Mesendoderm (in vitro differentiated cells): ENCODE measurements around the gene APMAP.

Source experiments
- DNase-seq: peaks from one replicate; pipeline ENCODE4 v3.0.0; 2013
- H2AK5ac ChIP-seq: 2 replicates; pipeline ENCODE4 v1.6.1; 2013; ENCODE audit warnings: low read length, inconsistent platforms
- H2BK120ac ChIP-seq: 2 replicates; pipeline ENCODE4 v1.6.1; 2013; ENCODE audit warnings: low read depth, mild to moderate bottlenecking, low read length, moderate library complexity, mixed read lengths
- H2BK15ac ChIP-seq: replicated peaks from 2 replicates; pipeline ENCODE4 v1.6.1; 2013; ENCODE audit warnings: low read depth, mild to moderate bottlenecking, moderate library complexity
- H2BK5ac ChIP-seq: 2 replicates; pipeline ENCODE4 v1.6.1; 2013; ENCODE audit warnings: low read length, inconsistent platforms
- H3K18ac ChIP-seq: 2 replicates; pipeline ENCODE4 v1.6.1; 2013; ENCODE audit warnings: mild to moderate bottlenecking, low read length, mixed read lengths
- H3K23ac ChIP-seq: one replicate; pipeline ENCODE4 v1.6.1; 2013; ENCODE audit warnings: low read length
- H3K27ac ChIP-seq: 2 replicates; pipeline ENCODE4 v1.5.1; 2013; ENCODE audit warnings: low read depth, mild to moderate bottlenecking, inconsistent platforms, low read length, moderate library complexity
- H3K27me3 ChIP-seq: 2 replicates; pipeline ENCODE4 v1.6.1; 2013; ENCODE audit warnings: low read length, control low read depth, mild to moderate bottlenecking, inconsistent platforms; ENCODE audit not compliant: insufficient read depth, poor library complexity
- H3K36me3 ChIP-seq: 2 replicates; pipeline ENCODE4 v1.6.1; 2013; ENCODE audit warnings: low read length, inconsistent platforms; ENCODE audit not compliant: control insufficient read depth, insufficient read depth
- H3K4ac ChIP-seq: one replicate; pipeline ENCODE4 v1.6.1; 2013; ENCODE audit warnings: low read depth, mild to moderate bottlenecking, low read length, moderate library complexity
- H3K4me1 ChIP-seq: 2 replicates; pipeline ENCODE4 v1.6.1; 2013; ENCODE audit warnings: low read depth, low read length, inconsistent platforms; ENCODE audit not compliant: control insufficient read depth
- H3K4me2 ChIP-seq: 2 replicates; pipeline ENCODE4 v1.6.1; 2013; ENCODE audit warnings: low read length
- H3K4me3 ChIP-seq: 2 replicates; pipeline ENCODE4 v1.5.1; 2013; ENCODE audit warnings: mild to moderate bottlenecking, low read length
- H3K56ac ChIP-seq: one replicate; pipeline ENCODE4 v1.6.1; 2013; ENCODE audit warnings: low read length
- H3K79me1 ChIP-seq: 2 replicates; pipeline ENCODE4 v1.6.1; 2013; ENCODE audit warnings: low read length, inconsistent platforms
- H3K79me2 ChIP-seq: 2 replicates; pipeline ENCODE4 v1.6.1; 2013; ENCODE audit warnings: mild to moderate bottlenecking, low read length; ENCODE audit not compliant: control insufficient read depth, insufficient read depth
- H3K9ac ChIP-seq: 2 replicates; pipeline ENCODE4 v1.6.1; 2013; ENCODE audit warnings: low read length, inconsistent platforms
- H4K5ac ChIP-seq: one replicate; pipeline ENCODE4 v1.6.1; 2013; ENCODE audit warnings: low read length
- H4K8ac ChIP-seq: one replicate; pipeline ENCODE4 v1.6.1; 2013; ENCODE audit warnings: low read depth, mild to moderate bottlenecking, control low read depth, low read length, moderate library complexity
- WGBS: extraction: QIAGEN DNeasy Blood & Tissue Kit; methylation state at CpG from one replicate; pipeline ENCODE4 v1.1.7; 2013; ENCODE audit warnings: low lambda C conversion rate, missing lambda C conversion rate; ENCODE audit not compliant: insufficient coverage; ENCODE audit errors: extremely low coverage; 5-methylcytosine and 5-hydroxymethylcytosine counted together

APMAP gene

GRCh38 chr20:25018425-25018824 lies 25.9 kb upstream of the APMAP start:
- no peak overlapping the region for H3K18ac ChIP-seq
- H3K4me3 ChIP-seq, result no peak overlapping the region
- no peak overlapping the region for H4K8ac ChIP-seq
- H3K23ac ChIP-seq, result no peak overlapping the region
- H3K9ac ChIP-seq, result no peak overlapping the region
- H3K4ac ChIP-seq, result no peak overlapping the region
- no peak overlapping the region for H2BK15ac ChIP-seq
- H3K36me3 ChIP-seq, result no peaks in the 10 kb centered on the region
- no peak overlapping the region for H3K27ac ChIP-seq
- H2BK120ac ChIP-seq, result no peak overlapping the region
- no peaks in the 10 kb centered on the region for H3K79me1 ChIP-seq
- no peak overlapping the region for H3K4me2 ChIP-seq
- H2AK5ac ChIP-seq, result no peak overlapping the region
- WGBS, result no CpG with 5 or more reads among the region's 2 CpGs
- no peak overlapping the region for H2BK5ac ChIP-seq
- peaks cover 3% of the 10 kb centered on the region for H3K4me1 ChIP-seq
- no peaks in the 10 kb centered on the region for H3K79me2 ChIP-seq
- no peak overlapping the region for H4K5ac ChIP-seq
- H3K27me3 ChIP-seq, result no peaks in the 10 kb centered on the region
- no peak for DNase-seq
- H3K56ac ChIP-seq, result no peak overlapping the region

- H2BK5ac ChIP-seq, result no peak overlapping the region
- no peak overlapping the region for H3K23ac ChIP-seq
- H2AK5ac ChIP-seq, result no peak overlapping the region
- H3K27ac ChIP-seq, result no peak overlapping the region
- H3K56ac ChIP-seq, result no peak overlapping the region
- no peaks in the 10 kb centered on the region for H3K36me3 ChIP-seq
- WGBS, result no CpG with 5 or more reads among the region's 14 CpGs
- H3K4me2 ChIP-seq, result no peak overlapping the region
- H3K79me2 ChIP-seq, result no peaks in the 10 kb centered on the region
- H3K4ac ChIP-seq, result no peak overlapping the region
- H3K18ac ChIP-seq, result no peak overlapping the region
- no peak overlapping the region for H3K9ac ChIP-seq
- no peak overlapping the region for H2BK15ac ChIP-seq
- H3K4me3 ChIP-seq, result no peak overlapping the region
- H3K4me1 ChIP-seq, result peaks cover 3% of the 10 kb centered on the region
- H3K79me1 ChIP-seq, result no peaks in the 10 kb centered on the region
- H4K8ac ChIP-seq, result no peak overlapping the region
- no peak overlapping the region for H4K5ac ChIP-seq
- peak; percentile 70 for DNase-seq
- no peaks in the 10 kb centered on the region for H3K27me3 ChIP-seq
- no peak overlapping the region for H2BK120ac ChIP-seq
Observed at GRCh38 chr20:25017257-25017803, 24.8 kb upstream of the APMAP start.

- H4K8ac ChIP-seq, result no peak overlapping the region
- no peak overlapping the region for H3K4me2 ChIP-seq
- no peak for DNase-seq
- no peak overlapping the region for H3K18ac ChIP-seq
- H3K27me3 ChIP-seq, result no peaks in the 10 kb centered on the region
- H3K79me2 ChIP-seq, result no peaks in the 10 kb centered on the region
- no peak overlapping the region for H2BK5ac ChIP-seq
- WGBS, result no CpG with 5 or more reads among the region's 11 CpGs
- no peak overlapping the region for H3K9ac ChIP-seq
- no peak overlapping the region for H4K5ac ChIP-seq
- no peak overlapping the region for H3K27ac ChIP-seq
- H3K23ac ChIP-seq, result no peak overlapping the region
- no peak overlapping the region for H2AK5ac ChIP-seq
- H3K4ac ChIP-seq, result no peak overlapping the region
- H3K36me3 ChIP-seq, result no peaks in the 10 kb centered on the region
- H3K4me1 ChIP-seq, result peaks cover 3% of the 10 kb centered on the region
- peak overlapping the region; percentile 25 for H3K56ac ChIP-seq
- no peak overlapping the region for H2BK120ac ChIP-seq
- no peaks in the 10 kb centered on the region for H3K79me1 ChIP-seq
- H3K4me3 ChIP-seq, result no peak overlapping the region
- H2BK15ac ChIP-seq, result no peak overlapping the region
Observed at GRCh38 chr20:25016471-25016870, 23.9 kb upstream of the APMAP start.

GRCh38 chr20:25015986-25016385 lies 23.4 kb upstream of the APMAP start:
- Histone ChIP-seq H3K4me3 (no peak overlapping the region), H3K23ac (no peak overlapping the region), H2BK120ac (no peak overlapping the region), H3K79me1 (no peaks in the 10 kb centered on the region), H4K8ac (no peak overlapping the region), H3K18ac (no peak overlapping the region), H3K56ac (no peak overlapping the region), H3K79me2 (no peaks in the 10 kb centered on the region), H2BK5ac (no peak overlapping the region), H3K4me1 (peaks cover 3% of the 10 kb centered on the region), H3K4me2 (no peak overlapping the region), H3K27ac (no peak overlapping the region), H2AK5ac (no peak overlapping the region), H3K27me3 (no peaks in the 10 kb centered on the region), H3K9ac (no peak overlapping the region), H2BK15ac (no peak overlapping the region), H3K36me3 (no peaks in the 10 kb centered on the region), H4K5ac (no peak overlapping the region), H3K4ac (no peak overlapping the region)
- DNase-seq, result no peak
- WGBS, result no CpG with 5 or more reads among the region's 11 CpGs

GRCh38 chr20:25014816-25015215 lies 22.3 kb upstream of the APMAP start:
- no peaks in the 10 kb centered on the region for H3K27me3 ChIP-seq
- no peaks in the 10 kb centered on the region for H3K36me3 ChIP-seq
- H3K4me2 ChIP-seq, result no peak overlapping the region
- H3K9ac ChIP-seq, result no peak overlapping the region
- peaks cover 3% of the 10 kb centered on the region for H3K4me1 ChIP-seq
- no peak for DNase-seq
- H3K27ac ChIP-seq, result no peak overlapping the region
- H2BK5ac ChIP-seq, result no peak overlapping the region
- H3K18ac ChIP-seq, result no peak overlapping the region
- H2AK5ac ChIP-seq, result no peak overlapping the region
- no peak overlapping the region for H3K56ac ChIP-seq
- H2BK15ac ChIP-seq, result no peak overlapping the region
- WGBS, result no CpG with 5 or more reads among the region's 11 CpGs
- no peaks in the 10 kb centered on the region for H3K79me1 ChIP-seq
- H3K4ac ChIP-seq, result no peak overlapping the region
- H3K23ac ChIP-seq, result no peak overlapping the region
- H2BK120ac ChIP-seq, result no peak overlapping the region
- no peak overlapping the region for H4K8ac ChIP-seq
- no peak overlapping the region for H3K4me3 ChIP-seq
- no peaks in the 10 kb centered on the region for H3K79me2 ChIP-seq
- H4K5ac ChIP-seq, result no peak overlapping the region
